SK-N-SH (cell line): Measurements from ENCODE around the gene GLDC. TPM values are rescaled to one million over a fixed set of nuclear protein-coding genes. Genes with fewer than 3 reads are reported as not detected.
"Not testable (repeated sequence)": the region's sequence is repeated elsewhere in the genome, so short reads cannot be mapped to it uniquely, and the experiment has no call there.

Experiments
- CTCF ChIA-PET: fragments of 300-600, 350-600 bp; formaldehyde crosslinking; extraction: SDS; loops from one replicate; lab custom pipeline; 2021; lab: Yijun Ruan, JAX
- POLR2A ChIA-PET: fragments of 350-600 bp; sonication (Branson Sonifier 250); formaldehyde crosslinking; extraction: SDS; loops from one replicate; lab custom pipeline; 2020; ENCODE audit warnings: antibody characterized with exemption, inconsistent platforms; lab: Yijun Ruan, JAX
- DNase-seq: peaks from one replicate; pipeline ENCODE4 v3.0.0; 2012
- H2AFZ ChIP-seq: fragments of 200-600 bp; sonication (generic); 2 replicates; pipeline ENCODE4 v1.8.1; 2016; ENCODE audit warnings: antibody characterized with exemption, mild to moderate bottlenecking, low read depth
- H3F3A ChIP-seq: fragments of 200-600 bp; sonication (generic); replicated peaks from 2 replicates; pipeline ENCODE3; 2016; ENCODE audit warnings: antibody characterized with exemption, mild to moderate bottlenecking; ENCODE audit not compliant: insufficient read depth
- H3K27ac ChIP-seq, 2 experiments: fragments of 200-500 bp in 1 of 2; fragments of 200-600 bp in 1 of 2; sonication (Bioruptor generic) in 1 of 2; sonication (generic), shearing (Covaris generic) in 1 of 2; 2 replicates each; pipeline versions ENCODE4 v1.5.1 to v1.6.1; 2014 to 2016; ENCODE audit warnings: low read depth in 2 of 2, inconsistent platforms in 1 of 2, low read length in 1 of 2, mild to moderate bottlenecking in 1 of 2, mixed read lengths in 1 of 2
- H3K27me3 ChIP-seq: fragments of 200-600 bp; sonication (generic), shearing (Covaris generic); 2 replicates; pipeline ENCODE4 v1.6.1; 2016; ENCODE audit warnings: mixed run types; ENCODE audit not compliant: insufficient read depth
- H3K36me3 ChIP-seq, 2 experiments: fragments of 200-500 bp in 1 of 2; fragments of 200-600 bp in 1 of 2; sonication (Bioruptor generic) in 1 of 2; sonication (generic) in 1 of 2; replicated peaks in 1 of 2; 2 replicates each; pipeline versions ENCODE3 to v1.5.1; 2014 to 2016; ENCODE audit warnings: low read length in 1 of 2, mild to moderate bottlenecking in 1 of 2; ENCODE audit not compliant: insufficient read depth in 2 of 2, control insufficient read depth in 1 of 2
- H3K4me1 ChIP-seq, 2 experiments: fragments of 200-500 bp in 1 of 2; fragments of 200-600 bp in 1 of 2; sonication (Bioruptor generic) in 1 of 2; sonication (generic), shearing (Covaris generic) in 1 of 2; 2 replicates each; pipeline versions ENCODE4 v1.5.1 to v1.6.1; 2014 to 2016; ENCODE audit warnings: low read depth in 1 of 2, low read length in 1 of 2, mixed run types in 1 of 2; ENCODE audit not compliant: insufficient read depth in 2 of 2, control insufficient read depth in 1 of 2
- H3K4me2 ChIP-seq: fragments of 200-600 bp; sonication (generic), shearing (Covaris generic); 2 replicates; pipeline ENCODE4 v1.6.1; 2017; ENCODE audit warnings: mixed run types
- H3K4me3 ChIP-seq, 2 experiments: fragments of 200-500 bp in 1 of 2; fragments of 200-600 bp in 1 of 2; sonication (Bioruptor generic) in 1 of 2; sonication (generic), shearing (Covaris generic) in 1 of 2; 2 replicates each; pipeline versions ENCODE4 v1.5.1 to v1.8.1; 2014 to 2016; ENCODE audit warnings: low read depth in 2 of 2, inconsistent platforms in 1 of 2, low read length in 1 of 2, mild to moderate bottlenecking in 1 of 2, mixed read lengths in 1 of 2, moderate library complexity in 1 of 2
- H3K79me2 ChIP-seq: fragments of 200-600 bp; sonication (generic); 2 replicates; pipeline ENCODE4 v1.8.1; 2017; ENCODE audit warnings: mild to moderate bottlenecking; ENCODE audit not compliant: insufficient read depth
- H3K9ac ChIP-seq: fragments of 200-600 bp; sonication (generic); 2 replicates; pipeline ENCODE4 v1.6.1; 2017; ENCODE audit warnings: mixed run types
- H3K9me2 ChIP-seq: fragments of 200-600 bp; sonication (generic); 2 replicates; pipeline ENCODE4 v1.6.1; 2017; ENCODE audit warnings: mixed run types
- H3K9me3 ChIP-seq: fragments of 200-600 bp; sonication (generic); 2 replicates; pipeline ENCODE4 v1.6.1; 2017; ENCODE audit warnings: mixed run types, mild to moderate bottlenecking, moderate library complexity
- H4K20me1 ChIP-seq: fragments of 200-600 bp; sonication (generic); 2 replicates; pipeline ENCODE4 v1.6.1; 2017; ENCODE audit warnings: mild to moderate bottlenecking, mixed run types; ENCODE audit not compliant: insufficient read depth
- ELF1 ChIP-seq: IDR thresholded peaks from 2 replicates; pipeline ENCODE4 v1.4.0; 2012
- GATA2 ChIP-seq: sonication (generic); formaldehyde crosslinking; IDR thresholded peaks from 2 replicates; pipeline ENCODE4 v1.5.0; 2020; ENCODE audit warnings: mild to moderate bottlenecking, missing genetic modification reagents
- JUND ChIP-seq: IDR thresholded peaks from 2 replicates; pipeline ENCODE4 v1.4.0; 2012
- MXI1 ChIP-seq: IDR thresholded peaks from 2 replicates; pipeline ENCODE4 v1.6.1; 2012; ENCODE audit warnings: mild to moderate bottlenecking, low read depth, low read length, improper control_type of control experiment
- POLR2AphosphoS5 ChIP-seq: IDR thresholded peaks from 2 replicates; pipeline ENCODE4 v1.6.1; 2012; ENCODE audit warnings: low read depth, low read length
- RAD21 ChIP-seq: IDR thresholded peaks from 2 replicates; pipeline ENCODE4 v1.6.1; 2012; ENCODE audit warnings: mild to moderate bottlenecking, low read length
- REST ChIP-seq: IDR thresholded peaks from 2 replicates; pipeline ENCODE4 v1.6.1; 2012; ENCODE audit warnings: mild to moderate bottlenecking, low read depth, low read length, moderate library complexity
- SIN3A ChIP-seq: IDR thresholded peaks from 2 replicates; pipeline ENCODE4 v1.6.1; 2012; ENCODE audit warnings: low read depth, mild to moderate bottlenecking, low read length, moderate library complexity, borderline replicate concordance
- TAF1 ChIP-seq: IDR thresholded peaks from 2 replicates; pipeline ENCODE4 v1.6.1; 2012; ENCODE audit warnings: low read depth, mild to moderate bottlenecking, low read length, moderate library complexity, borderline replicate concordance
- ZBTB33 ChIP-seq: IDR thresholded peaks from 2 replicates; pipeline ENCODE4 v1.4.0; 2012; ENCODE audit warnings: low read depth, borderline replicate concordance
- WGBS: methylation state at CpG from one replicate; pipeline ENCODE4 v1.1.6; 2017; ENCODE audit warnings: low lambda C conversion rate; 5-methylcytosine and 5-hydroxymethylcytosine counted together
- polyA plus RNA-seq, 3 experiments: library from polyadenylated mRNA; depleted of rRNA; stranded (reverse); fragments of >200 nt; gene quantifications; 2 replicates each; pipeline ENCODE4 v1.2.3, GENCODE V29; 2012

GLDC gene
- polyA plus RNA-seq, 1 of the 3 experiments (the other 2 are of a cell fraction): 4.1 TPM

GRCh38 chr9:6628704-6629103 lies 16.8 kb downstream of the GLDC start:
- H2AFZ ChIP-seq: no peak overlapping the region
- WGBS: 90% methylated on average over 2 of the region's 2 CpGs
- H3F3A ChIP-seq: no peaks in the 10 kb centered on the region
- no peak for TF ChIP-seq JUND
- TF ChIP-seq RAD21: no peak
- no peak for TF ChIP-seq TAF1
- TF ChIP-seq SIN3A: no peak
- no peak for TF ChIP-seq ZBTB33
- TF ChIP-seq GATA2 (CRISPR knock-in tag): no peak
- no peak for TF ChIP-seq POLR2AphosphoS5
- TF ChIP-seq ELF1: no peak
- no peak for TF ChIP-seq REST
- no peak overlapping the region for H3K27ac ChIP-seq
- H3K4me2 ChIP-seq: no peak overlapping the region
- ChIA-PET CTCF (no interaction called here), POLR2A (no interaction called here)
- H3K36me3 ChIP-seq: no peaks in the 10 kb centered on the region
- no peak overlapping the region for H3K9ac ChIP-seq
- no peak for DNase-seq
- no peaks in the 10 kb centered on the region for H3K27me3 ChIP-seq
- no peaks in the 10 kb centered on the region for H3K9me3 ChIP-seq
- no peak overlapping the region for H3K4me3 ChIP-seq
- H3K4me1 ChIP-seq: no peaks in the 10 kb centered on the region
- H3K9me2 ChIP-seq: no peaks in the 10 kb centered on the region
- H4K20me1 ChIP-seq: no peaks in the 10 kb centered on the region
- no peaks in the 10 kb centered on the region for H3K79me2 ChIP-seq

- POLR2A ChIA-PET: no interaction called here
- no peaks in the 10 kb centered on the region for H3F3A ChIP-seq
- TF ChIP-seq MXI1: no peak
- DNase-seq: no peak
- no peaks in the 10 kb centered on the region for H3K27me3 ChIP-seq
- H3K4me2 ChIP-seq: no peak overlapping the region
- H3K4me3 ChIP-seq: no peak overlapping the region
- H3K9me3 ChIP-seq: no peaks in the 10 kb centered on the region
- H3K27ac ChIP-seq: no peak overlapping the region
- H3K9ac ChIP-seq: no peak overlapping the region
- H3K4me1 ChIP-seq: no peaks in the 10 kb centered on the region
- no peak overlapping the region for H2AFZ ChIP-seq
- no peaks in the 10 kb centered on the region for H4K20me1 ChIP-seq
- H3K9me2 ChIP-seq: no peaks in the 10 kb centered on the region
- no peaks in the 10 kb centered on the region for H3K79me2 ChIP-seq
- H3K36me3 ChIP-seq: no peaks in the 10 kb centered on the region
- CTCF ChIA-PET: interaction anchor here (0.6 kb wide), 1 partner anchor 172 kb away, joined by 3 read pairs; no protein-coding TSS in a partner anchor
- 61% methylated on average over 2 of the region's 2 CpGs for WGBS
Observed at GRCh38 chr9:6625363-6625762, 20.2 kb downstream of the GLDC start.

- DNase-seq, H2AFZ ChIP-seq, H3K4me2 ChIP-seq, H3K9me2 ChIP-seq, H3K27me3 ChIP-seq, H3F3A ChIP-seq, H3K9ac ChIP-seq, H3K4me1 ChIP-seq, H3K27ac ChIP-seq, H4K20me1 ChIP-seq, H3K9me3 ChIP-seq, H3K4me3 ChIP-seq, H3K79me2 ChIP-seq, H3K36me3 ChIP-seq, POLR2A ChIA-PET, CTCF ChIA-PET: not testable (repeated sequence)
- 84% methylated on average over 5 of the region's 29 CpGs for WGBS
Observed at GRCh38 chr9:6622784-6623183, 22.7 kb downstream of the GLDC start.
